Prostate gland (tissue), 2 donors: ENCODE results near the gene RPTOR. TPM values are rescaled to one million over a fixed set of nuclear protein-coding genes. Genes with fewer than 3 reads are reported as not detected.
A peak's percentile ranks its signal among the peaks of the same experiment; 100 is the strongest.

Experiments used
- DNase-seq: peaks from one replicate; pipeline ENCODE4 v3.0.0-alpha.2; 2019; ENCODE audit warnings: low spot score
- H3K27ac ChIP-seq, 2 donors: fragments of 200-600 bp; sonication (generic); 2 replicates each; pipeline ENCODE4 v1.5.1; 2017 to 2019
- H3K27me3 ChIP-seq: fragments of 200-600 bp; sonication (generic); replicated peaks from 2 replicates; pipeline ENCODE4 v1.5.1; 2019; ENCODE audit not compliant: insufficient read depth
- H3K36me3 ChIP-seq, 2 donors: fragments of 200-600 bp; sonication (generic); 1 replicate in 1 of 2; 2 replicates in 1 of 2; pipeline versions ENCODE4 v1.5.1 to v1.8.1; 2017 to 2019
- H3K4me1 ChIP-seq: fragments of 200-600 bp; sonication (generic); replicated peaks from 2 replicates; pipeline ENCODE4 v1.5.1; 2019
- H3K4me3 ChIP-seq, 2 donors: fragments of 200-600 bp; sonication (generic); 2 replicates each; pipeline ENCODE4 v1.5.1; 2017 to 2019
- H3K9me3 ChIP-seq: fragments of 200-600 bp; sonication (generic); 2 replicates; pipeline ENCODE4 v1.5.1; 2017
- CTCF ChIP-seq, 4 experiments: fragments of 200-600 bp in 2 of 4; fragments of 450-650 bp in 2 of 4; sonication (generic) in 2 of 4; IDR thresholded peaks; 1 replicate in 3 of 4; 2 replicates in 1 of 4; pipeline ENCODE4 v1.5.1; 2016 to 2019; ENCODE audit warnings: antibody characterized with exemption in 4 of 4, mild to moderate bottlenecking in 2 of 4, moderate library complexity in 2 of 4
- POLR2A ChIP-seq: fragments of 450-650 bp; IDR thresholded peaks from one replicate; pipeline ENCODE4 v1.6.1; 2016; ENCODE audit warnings: antibody characterized with exemption, mild to moderate bottlenecking
- POLR2AphosphoS5 ChIP-seq: sonication (generic); formaldehyde crosslinking; IDR thresholded peaks from one replicate; pipeline ENCODE4 v1.6.1; 2017; ENCODE audit warnings: antibody characterized with exemption
- WGBS: methylation state at CpG from one replicate; pipeline ENCODE4 v1.1.5; 2018; 5-methylcytosine and 5-hydroxymethylcytosine counted together
- intact Hi-C: fragments of 100-400 bp; cut with DNase I; formaldehyde crosslinking; loops from one replicate; pipeline ENCODE4 v1.14.2; 2022
- total RNA-seq, 2 donors: library from RNA; depleted of rRNA; stranded (reverse); fragments of >200 nt; gene quantifications; one replicate each; pipeline ENCODE4 v1.1.0, GENCODE V29; 2016

RPTOR gene
- total RNA-seq, 2 donors from 2014 or later: 30.3 to 62.5 TPM

GRCh38 chr17:80866050-80866793, 321.6 kb downstream of the RPTOR start:
- TF ChIP-seq POLR2AphosphoS5 (peak; percentile 27), POLR2A (no peak), CTCF (IDR thresholded peaks at IDR 0.05) (peak; percentile 32 to 71 (median 56))
- DNase-seq: peak; percentile 44
- WGBS: 19% methylated on average over 8 of the region's 8 CpGs
- Histone ChIP-seq H3K36me3 (no peaks in the 10 kb centered on the region), H3K4me1 (no peaks in the 10 kb centered on the region), H3K9me3 (no peaks in the 10 kb centered on the region), H3K27me3 (no peaks in the 10 kb centered on the region), H3K27ac (no peak overlapping the region), H3K4me3 (no peak overlapping the region)
- intact Hi-C loops: loop anchor here (2.0 to 10.0 kb wide), 3 partner anchors 105 to 439 kb away; partner anchors contain the start of gene RPTOR

DNA sequence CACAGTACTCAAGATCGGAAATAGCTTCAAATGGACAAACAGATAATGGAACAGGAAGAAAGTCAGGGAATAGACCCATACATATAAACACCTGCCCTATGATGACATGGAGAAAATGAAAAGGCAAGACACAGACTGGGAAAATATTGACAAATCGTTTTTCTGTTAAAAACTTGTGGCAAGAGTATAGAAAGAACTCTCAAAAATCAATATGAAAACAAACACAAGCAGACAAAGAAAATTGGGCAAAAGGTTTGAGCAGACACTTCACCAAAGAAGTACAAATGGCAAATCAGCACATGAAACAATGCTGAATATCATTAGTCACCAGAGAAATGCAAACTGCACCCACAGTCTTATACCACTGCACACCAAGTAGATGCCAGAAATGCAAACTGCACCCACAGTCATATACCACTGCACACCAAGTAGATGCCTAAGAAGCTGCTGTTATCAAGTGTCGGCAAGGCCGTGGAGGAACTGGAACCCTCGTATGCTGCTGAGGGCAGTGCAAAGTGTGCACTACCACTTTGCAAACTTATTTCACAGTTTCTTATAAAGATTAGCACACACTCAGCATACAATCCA, 323.5 kb downstream of the RPTOR start:
- WGBS: 90% methylated on average over 5 of the region's 5 CpGs
- Histone ChIP-seq H3K27me3 (no peaks in the 10 kb centered on the region), H3K27ac (no peak overlapping the region), H3K4me1 (no peaks in the 10 kb centered on the region), H3K4me3 (no peak overlapping the region), H3K36me3 (no peaks in the 10 kb centered on the region), H3K9me3 (no peaks in the 10 kb centered on the region)
- intact Hi-C loops: loop anchor here (5.0 to 10.0 kb wide), 2 partner anchors 323 to 441 kb away; partner anchors contain the start of gene RPTOR
- TF ChIP-seq CTCF (IDR thresholded peaks at IDR 0.05) (no peak), POLR2A (no peak), POLR2AphosphoS5 (no peak)
- DNase-seq: no peak

DNA sequence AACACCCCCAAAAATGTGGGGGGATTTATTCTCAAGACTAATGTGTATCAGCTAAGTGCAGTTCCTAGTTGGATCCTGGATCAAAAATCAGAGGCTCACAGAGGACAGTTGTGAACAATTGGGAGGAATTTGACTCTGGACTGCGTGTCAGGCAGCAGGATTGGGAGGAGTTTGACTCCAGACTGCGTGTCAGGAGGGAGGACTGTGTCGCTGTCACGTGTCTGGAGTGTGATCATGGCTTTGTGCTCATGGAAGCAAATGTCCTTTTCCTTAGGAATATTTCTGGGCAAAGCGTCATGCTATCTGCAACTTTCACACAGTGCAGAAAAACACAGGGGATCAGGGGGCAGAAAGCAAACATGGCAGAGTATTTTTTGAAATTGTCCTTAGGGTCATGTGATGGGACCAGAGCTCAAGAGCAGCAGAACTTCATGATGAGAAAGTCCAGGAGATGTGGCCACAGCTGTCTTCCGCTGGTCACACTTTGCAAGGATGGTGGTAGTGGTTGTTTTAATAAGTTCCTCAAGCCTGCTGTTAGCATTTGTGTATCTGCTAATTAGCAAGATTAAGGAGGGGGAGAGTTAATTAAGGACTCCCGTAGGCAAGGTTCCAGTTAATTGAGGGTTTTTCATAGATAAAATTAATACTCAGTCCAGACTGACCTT, 325.0 kb downstream of the RPTOR start:
- intact Hi-C loops: loop anchor here (5.0 to 10.0 kb wide), 2 partner anchors 325 to 442 kb away; partner anchors contain the start of gene RPTOR
- Histone ChIP-seq H3K4me3 (no peak overlapping the region), H3K9me3 (no peaks in the 10 kb centered on the region), H3K27me3 (no peaks in the 10 kb centered on the region), H3K27ac (no peak overlapping the region), H3K4me1 (no peaks in the 10 kb centered on the region), H3K36me3 (no peaks in the 10 kb centered on the region)
- WGBS: 89% methylated on average over 7 of the region's 7 CpGs
- no peak for TF ChIP-seq CTCF (IDR thresholded peaks at IDR 0.05)
- no peak for TF ChIP-seq POLR2A
- DNase-seq: no peak

GRCh38 chr17:80870401-80870800, 325.8 kb downstream of the RPTOR start:
- TF ChIP-seq CTCF (IDR thresholded peaks at IDR 0.05): no peak
- no peak for TF ChIP-seq POLR2A
- TF ChIP-seq POLR2AphosphoS5: no peak
- no peak for DNase-seq
- Histone ChIP-seq H3K36me3 (no peaks in the 10 kb centered on the region), H3K27me3 (no peaks in the 10 kb centered on the region), H3K4me1 (no peaks in the 10 kb centered on the region), H3K9me3 (no peaks in the 10 kb centered on the region), H3K4me3 (no peak overlapping the region), H3K27ac (no peak overlapping the region)
- intact Hi-C loops: no loop called here
- WGBS: 80% methylated on average over 8 of the region's 8 CpGs
